Mesodermal cell (in vitro differentiated cells): ENCODE results near the gene TCF4.

Source experiments
- H3K27ac ChIP-seq: 2 replicates; pipeline ENCODE4 v1.7.0; 2013; ENCODE audit warnings: mild to moderate bottlenecking, low read depth, low read length, moderate library complexity; ENCODE audit not compliant: severe bottlenecking
- H3K36me3 ChIP-seq: 2 replicates; pipeline ENCODE4 v1.7.1; 2013; ENCODE audit warnings: mild to moderate bottlenecking, low read length, moderate library complexity; ENCODE audit not compliant: control insufficient read depth, insufficient read depth
- H3K4me1 ChIP-seq: one replicate; pipeline ENCODE4 v1.7.1; 2013; ENCODE audit warnings: mild to moderate bottlenecking, low read length; ENCODE audit not compliant: insufficient read depth, control insufficient read depth, poor library complexity, severe bottlenecking
- H3K4me3 ChIP-seq: 2 replicates; pipeline ENCODE4 v1.7.0; 2013; ENCODE audit warnings: low read length, control low read depth, mild to moderate bottlenecking; ENCODE audit not compliant: insufficient read depth, poor library complexity, severe bottlenecking; ENCODE audit errors: extremely low read depth
- H3K9me3 ChIP-seq: 2 replicates; pipeline ENCODE4 v1.7.1; 2013; ENCODE audit warnings: mild to moderate bottlenecking, low read length, moderate library complexity; ENCODE audit not compliant: control insufficient read depth
- WGBS, 2 experiments: methylation state at CpG; one replicate each; pipeline ENCODE4 v1.1.5; 2013; ENCODE audit warnings: missing lambda C conversion rate in 2 of 2; ENCODE audit not compliant: insufficient coverage in 2 of 2; 5-methylcytosine and 5-hydroxymethylcytosine counted together

The TCF4 gene

DNA sequence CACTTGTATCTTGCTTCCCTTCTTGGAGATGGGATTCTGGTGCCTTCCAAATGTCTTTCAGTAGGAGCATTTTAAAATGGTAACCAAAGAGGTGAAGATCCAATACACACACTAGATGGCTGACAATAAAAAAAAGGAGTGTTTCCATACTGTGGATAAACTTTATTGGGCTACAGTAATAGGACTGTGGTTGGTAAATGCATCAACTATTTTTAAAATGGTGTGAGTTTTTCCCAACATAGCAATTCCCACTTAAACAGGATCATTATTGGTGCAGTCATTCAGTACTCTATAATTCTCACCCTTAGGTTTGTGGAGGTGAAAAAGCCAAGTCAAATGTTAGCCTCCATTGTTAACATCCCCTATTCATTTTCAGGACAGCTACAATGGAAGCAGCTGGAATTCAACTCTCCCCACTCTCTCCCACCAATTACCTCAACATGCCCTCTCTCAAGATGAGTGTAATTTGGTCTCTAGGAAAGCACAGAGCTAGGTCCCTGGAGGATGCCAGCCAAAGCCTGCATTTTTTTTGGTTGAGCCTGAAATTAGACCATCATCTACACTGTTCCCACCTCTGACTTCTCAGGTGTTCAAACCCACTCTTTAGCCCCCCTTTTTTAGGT is 273.3 kb downstream of the TCF4 start:
- Histone ChIP-seq H3K4me1 (peaks cover 4% of the 10 kb centered on the region), H3K4me3 (no peak overlapping the region), H3K36me3 (no peaks in the 10 kb centered on the region), H3K9me3 (no peaks in the 10 kb centered on the region), H3K27ac (no peak overlapping the region)

DNA sequence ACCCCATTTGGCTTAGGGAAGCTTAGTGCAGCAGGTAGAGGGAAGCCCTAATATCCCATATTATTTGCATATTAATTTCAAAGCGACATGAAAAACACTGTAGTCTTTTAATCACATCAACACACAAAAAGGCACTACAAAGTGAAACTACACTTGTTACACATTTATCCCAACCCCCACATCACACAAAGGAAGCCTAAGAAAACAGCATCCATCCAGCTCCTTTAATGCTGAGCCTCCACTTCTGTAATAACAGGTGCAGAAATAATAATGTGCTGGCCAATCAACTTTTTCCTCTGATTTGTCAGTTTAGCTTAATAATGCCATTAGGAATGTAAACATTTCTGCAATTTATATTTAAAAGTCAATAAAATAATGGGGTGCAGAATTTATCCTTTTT is 274.0 kb downstream of the TCF4 start:
- Histone ChIP-seq H3K4me1 (no peaks in the 10 kb centered on the region), H3K27ac (no peak overlapping the region), H3K4me3 (no peak overlapping the region), H3K36me3 (no peaks in the 10 kb centered on the region), H3K9me3 (no peaks in the 10 kb centered on the region)
- 100% methylated on average over 1 of the region's 1 CpG; no CpG with 5 or more reads in 1 of the 2 experiments for WGBS, 2 experiments

DNA sequence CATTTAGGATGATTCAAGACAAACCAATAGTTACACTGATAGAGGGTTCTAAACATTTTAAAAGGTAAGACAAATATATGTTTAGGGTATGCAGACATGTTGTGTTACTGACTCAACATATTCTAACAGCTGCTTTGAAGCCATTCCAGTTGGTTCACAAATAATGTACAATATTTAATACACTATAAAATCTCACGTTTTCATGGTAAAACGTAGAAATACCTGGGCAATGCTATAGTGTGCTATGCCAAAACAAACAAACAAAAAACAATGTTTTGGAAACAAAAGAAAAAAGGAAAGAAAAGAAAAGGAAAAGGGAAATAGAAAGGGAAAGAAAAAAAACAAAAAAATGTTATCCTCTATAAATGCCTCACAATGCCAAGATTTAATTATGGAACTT is 277.1 kb downstream of the TCF4 start:
- peaks cover 9% of the 10 kb centered on the region for H3K36me3 ChIP-seq
- H3K27ac ChIP-seq = no peak overlapping the region
- H3K4me3 ChIP-seq = no peak overlapping the region
- WGBS, 2 experiments = no CpG with 5 or more reads among the region's 2 CpGs
- no peaks in the 10 kb centered on the region for H3K4me1 ChIP-seq
- H3K9me3 ChIP-seq = no peaks in the 10 kb centered on the region

DNA sequence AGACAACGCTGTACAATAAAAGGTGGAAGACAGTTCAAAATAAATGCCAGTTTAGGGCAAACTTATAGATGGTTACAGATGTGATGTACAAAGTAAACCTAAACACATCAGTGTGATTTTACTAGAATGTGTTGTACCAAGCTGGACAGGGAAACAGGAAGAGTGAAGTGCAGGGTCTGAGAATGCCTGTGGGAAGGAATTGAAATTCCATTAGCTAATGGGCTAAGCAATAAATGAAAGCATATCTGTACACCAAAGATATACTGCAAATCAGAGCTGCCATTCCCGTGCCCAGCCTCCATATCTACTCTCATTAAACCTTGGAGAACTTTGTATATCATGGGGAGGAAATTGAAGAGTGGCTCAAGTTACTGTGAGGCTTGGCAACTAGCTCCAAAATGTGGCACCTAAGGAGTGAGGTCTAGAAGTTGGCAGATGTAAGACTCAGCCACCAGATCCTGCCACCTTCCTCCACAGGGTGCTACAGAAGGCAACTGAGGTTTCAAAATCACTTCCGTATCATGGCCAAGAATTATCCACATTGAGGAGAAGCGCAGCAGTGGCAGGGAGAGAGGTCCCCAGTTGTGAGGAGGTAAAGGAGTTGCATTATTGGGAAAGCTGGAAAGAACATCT is 277.8 kb downstream of the TCF4 start:
- Histone ChIP-seq H3K4me3 (no peak overlapping the region), H3K9me3 (no peaks in the 10 kb centered on the region), H3K4me1 (no peaks in the 10 kb centered on the region), H3K27ac (no peak overlapping the region), H3K36me3 (peaks cover 9% of the 10 kb centered on the region)
- WGBS, 2 experiments = 100% methylated on average over 1 of the region's 4 CpGs

DNA sequence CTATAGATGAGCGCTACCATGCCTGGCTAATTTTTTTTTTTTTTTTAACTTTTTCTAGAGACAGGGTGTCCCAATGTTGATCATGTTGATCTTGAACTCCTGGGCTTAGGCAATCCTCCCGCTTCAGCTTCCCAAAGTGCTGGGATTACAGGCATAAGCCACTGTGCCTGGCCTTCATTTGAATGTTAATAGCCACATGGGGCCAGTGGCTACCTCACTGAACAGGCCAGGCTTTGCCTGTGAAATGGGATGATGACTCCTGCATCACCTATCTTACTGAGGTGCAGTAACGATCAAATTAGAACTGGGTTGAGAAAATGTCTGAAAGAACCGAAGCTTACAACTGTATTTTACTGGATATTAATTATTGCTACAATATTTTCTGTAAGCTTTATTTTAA is 278.7 kb downstream of the TCF4 start:
- whole genome bisulfite sequencing, 2 experiments = 75 to 100% methylated on average over 1 to 2 of the region's 4 CpGs

DNA sequence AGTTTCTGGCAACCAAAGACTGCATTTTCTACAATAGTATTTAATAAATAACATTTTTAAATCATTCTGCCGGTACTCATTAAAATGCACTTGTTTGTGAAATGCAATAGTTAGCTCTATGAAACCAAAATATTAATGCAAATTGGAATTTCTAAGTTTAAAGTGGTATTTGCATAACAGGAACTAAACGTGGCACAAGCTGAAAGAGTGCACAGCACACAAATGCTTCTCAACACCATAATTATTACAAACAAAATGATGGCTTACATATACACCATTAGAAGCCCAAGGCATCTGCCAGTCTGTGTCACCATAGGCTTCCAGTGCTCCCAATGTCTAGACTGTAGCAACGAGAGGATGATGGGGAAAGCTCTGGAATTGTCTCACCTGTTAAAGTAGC is 280.5 kb downstream of the TCF4 start:
- no peaks in the 10 kb centered on the region for H3K9me3 ChIP-seq
- H3K36me3 ChIP-seq = peaks cover 9% of the 10 kb centered on the region
- H3K4me1 ChIP-seq = peaks cover 10% of the 10 kb centered on the region
- WGBS, 2 experiments = 100% methylated on average over 1 of the region's 3 CpGs; no CpG with 5 or more reads in 1 of the 2 experiments
- H3K27ac ChIP-seq = no peak overlapping the region
- no peak overlapping the region for H3K4me3 ChIP-seq

More for the DNA sequence above, 278.7 kb downstream of the TCF4 start:
- Histone ChIP-seq H3K9me3 (no peaks in the 10 kb centered on the region), H3K4me1 (no peaks in the 10 kb centered on the region), H3K4me3 (no peak overlapping the region), H3K36me3 (peaks cover 9% of the 10 kb centered on the region), H3K27ac (no peak overlapping the region)

DNA sequence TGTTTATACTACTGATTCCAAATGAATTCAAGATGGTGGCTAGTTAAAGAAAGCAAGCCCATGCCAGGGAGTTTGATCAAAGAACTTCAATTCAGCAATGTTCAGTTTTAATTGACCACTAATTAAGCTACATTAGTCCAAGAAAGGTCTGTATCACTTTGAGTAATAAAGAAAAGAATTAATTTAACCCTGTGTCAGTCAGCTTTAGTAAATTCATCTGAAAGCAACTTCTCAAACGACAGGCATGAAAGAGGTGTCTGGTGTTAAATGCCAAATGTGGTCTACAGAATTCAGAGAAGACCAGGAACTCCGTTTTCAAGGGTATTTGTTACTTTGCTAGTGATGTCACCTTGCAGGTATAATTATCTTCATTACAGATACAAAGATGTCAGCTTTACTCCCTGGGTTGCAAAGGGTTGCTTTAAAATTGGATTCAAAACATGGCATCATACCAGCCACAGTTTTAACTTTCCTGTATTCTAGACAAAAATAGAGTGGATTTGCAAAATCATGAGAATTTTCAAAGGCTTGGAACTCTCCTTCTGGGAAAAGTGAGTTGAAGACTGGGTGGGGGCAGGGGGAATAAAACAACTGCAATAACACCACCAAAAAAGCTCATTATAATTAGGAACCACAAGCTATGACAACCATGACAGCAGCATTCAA is 281.5 kb downstream of the TCF4 start:
- Histone ChIP-seq H3K4me3 (no peak overlapping the region), H3K9me3 (no peaks in the 10 kb centered on the region), H3K27ac (no peak overlapping the region), H3K4me1 (peaks cover 12% of the 10 kb centered on the region), H3K36me3 (peaks cover 9% of the 10 kb centered on the region)
- WGBS, 2 experiments = no CpG with 5 or more reads among the region's 2 CpGs

DNA sequence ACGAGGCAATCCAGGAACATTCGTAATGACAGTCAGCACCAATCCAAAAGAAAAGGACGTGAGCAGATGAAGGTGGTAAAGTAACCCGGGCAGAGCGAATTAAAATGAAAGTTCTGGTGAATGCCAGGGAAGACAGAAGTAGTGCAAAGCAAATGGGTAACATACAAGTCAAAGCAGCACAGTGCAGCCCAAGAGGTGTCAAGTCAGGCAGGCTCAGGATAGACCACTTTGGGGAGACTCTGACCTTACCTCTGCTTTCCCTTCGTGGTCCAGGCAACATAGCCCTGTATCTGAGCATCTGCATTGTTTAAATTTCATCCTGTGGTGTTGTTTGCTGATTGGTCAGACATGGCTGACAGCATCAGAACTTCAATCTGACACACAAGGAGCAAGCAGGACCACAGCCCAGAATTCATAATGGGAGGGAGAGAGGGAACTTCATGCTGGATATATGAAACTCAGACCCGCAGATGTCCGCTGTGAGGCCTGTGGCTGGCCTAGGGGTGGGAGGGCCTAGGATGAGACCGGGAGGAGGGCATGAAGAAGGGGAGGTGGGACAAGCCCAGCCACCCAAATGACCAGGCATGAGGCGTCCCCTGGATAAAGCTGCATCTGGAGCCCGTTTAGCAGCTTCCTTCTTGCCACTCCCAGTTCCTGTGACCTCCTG is 285.7 kb downstream of the TCF4 start:
- Histone ChIP-seq H3K36me3 (no peaks in the 10 kb centered on the region), H3K9me3 (no peaks in the 10 kb centered on the region), H3K4me3 (no peak overlapping the region), H3K4me1 (peaks cover 12% of the 10 kb centered on the region), H3K27ac (no peak overlapping the region)
- 72 to 77% methylated on average over 10 to 11 of the region's 11 CpGs for WGBS, 2 experiments

DNA sequence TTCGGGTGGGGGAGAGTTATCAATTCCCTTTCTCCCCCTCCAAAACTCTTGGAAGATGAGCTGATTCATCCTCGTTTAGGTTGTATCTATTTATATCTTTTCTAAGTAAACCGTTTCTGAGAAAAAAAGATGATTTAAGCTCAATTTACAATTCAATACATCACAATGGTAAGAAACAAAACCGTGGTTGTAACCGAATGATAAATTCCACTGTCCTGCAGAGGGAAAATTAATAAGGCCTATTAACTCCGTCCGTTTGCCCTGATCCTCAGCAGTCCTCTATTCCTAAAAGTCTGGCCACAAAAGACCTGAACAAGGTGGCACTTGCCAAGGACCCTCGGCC is 286.2 kb downstream of the TCF4 start:
- Histone ChIP-seq H3K4me1 (peaks cover 12% of the 10 kb centered on the region), H3K36me3 (no peaks in the 10 kb centered on the region), H3K4me3 (no peak overlapping the region), H3K27ac (no peak overlapping the region), H3K9me3 (no peaks in the 10 kb centered on the region)
- WGBS, 2 experiments = 75 to 76% methylated on average over 5 of the region's 8 CpGs

DNA sequence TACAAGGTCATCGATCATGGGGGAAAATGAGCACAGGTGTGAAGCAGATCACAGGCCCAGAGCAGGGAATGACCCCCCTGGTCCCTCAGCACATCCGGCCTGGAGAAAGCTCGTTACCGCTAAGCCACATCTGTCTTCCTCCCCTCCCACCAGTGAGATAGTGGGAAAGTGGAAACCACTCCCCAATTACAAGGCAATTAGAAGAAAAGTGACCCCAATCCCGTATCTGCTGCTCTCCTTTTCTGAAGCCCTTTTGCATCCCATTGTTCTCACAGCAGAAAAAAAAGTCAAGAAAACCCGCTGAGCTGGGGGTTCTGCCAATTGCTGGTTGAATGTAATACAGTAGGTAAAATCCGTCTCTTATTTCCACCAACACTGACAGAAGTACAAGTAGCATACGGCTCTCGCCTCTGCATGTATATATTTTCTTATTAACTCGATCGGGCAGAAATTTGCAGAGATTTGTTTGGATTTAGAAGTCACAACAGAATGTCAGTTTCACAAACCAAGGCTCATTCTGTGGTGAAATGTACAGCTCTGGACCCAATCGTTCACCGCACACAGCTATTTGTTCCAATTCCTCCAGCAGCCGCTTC is 287.0 kb downstream of the TCF4 start:
- Histone ChIP-seq H3K27ac (no peak overlapping the region), H3K4me1 (peaks cover 12% of the 10 kb centered on the region), H3K4me3 (no peak overlapping the region), H3K36me3 (no peaks in the 10 kb centered on the region), H3K9me3 (no peaks in the 10 kb centered on the region)
- WGBS, 2 experiments = 75 to 92% methylated on average over 6 to 8 of the region's 14 CpGs
